KBM-7 (cell line): ENCODE measurements around the gene GSTM4.

Experiments
- DNase-seq: peaks from one replicate; pipeline ENCODE4 v3.0.0-alpha.2; 2015
- in situ Hi-C: fragments of 300-500 bp; cut with MboI; formaldehyde crosslinking; loops from 2 replicates; pipeline ENCODE4 v1.14.3; 2020; ENCODE audit warnings: low sequenced_read_pairs, low pct_unique_long_range_greater_than_20kb, mixed read lengths

Gene GSTM4

GRCh38 chr1:109634771-109635750 is 20.8 kb upstream of the GSTM4 start:
- DNase-seq = no peak
- in situ Hi-C loops = loop anchor here (10.0 to 25.0 kb wide), 2 partner anchors 90 to 352 kb away; partner anchors contain the start of genes AHCYL1 and GNAI3

- in situ Hi-C loops = loop anchor here (10.0 to 25.0 kb wide), 2 partner anchors 91 to 351 kb away; partner anchors contain the start of genes AHCYL1 and GNAI3
- DNase-seq = no peak
Observed at GRCh38 chr1:109635862-109636200, 20.1 kb upstream of the GSTM4 start.

GRCh38 chr1:109636201-109636952 is 19.5 kb upstream of the GSTM4 start:
- in situ Hi-C loops = loop anchor here (10.0 to 25.0 kb wide), 2 partner anchors 92 to 351 kb away; partner anchors contain the start of genes AHCYL1 and GNAI3
- no peak for DNase-seq

- DNase-seq = no peak
- in situ Hi-C loops = loop anchor here (10.0 to 25.0 kb wide), 2 partner anchors 93 to 350 kb away; partner anchors contain the start of genes AHCYL1 and GNAI3
Observed at GRCh38 chr1:109637446-109637845, 18.5 kb upstream of the GSTM4 start.

- no peak for DNase-seq
Observed at GRCh38 chr1:109639063-109639840, 16.6 kb upstream of the GSTM4 start.

GRCh38 chr1:109639841-109640184 is 16.1 kb upstream of the GSTM4 start:
- DNase-seq = no peak
- in situ Hi-C loops = loop anchor here (10.0 to 25.0 kb wide), 2 partner anchors 95 to 347 kb away; partner anchors contain the start of genes AHCYL1 and GNAI3

More at GRCh38 chr1:109639063-109639840, 16.6 kb upstream of the GSTM4 start:
- in situ Hi-C loops = loop anchor here (10.0 to 25.0 kb wide), 2 partner anchors 94 to 348 kb away; partner anchors contain the start of genes AHCYL1 and GNAI3

- in situ Hi-C loops = loop anchor here (25.0 kb wide), 1 partner anchor 347 kb away; the partner anchor contains the start of gene AHCYL1
- DNase-seq = peak; percentile 78
Observed at GRCh38 chr1:109640285-109640865, 15.5 kb upstream of the GSTM4 start.

- in situ Hi-C loops = loop anchor here (25.0 kb wide), 1 partner anchor 346 kb away; the partner anchor contains the start of gene AHCYL1
Observed at GRCh38 chr1:109641078-109641740, 14.7 kb upstream of the GSTM4 start.

GRCh38 chr1:109641861-109642260 is 14.0 kb upstream of the GSTM4 start:
- DNase-seq = no peak
- in situ Hi-C loops = loop anchor here (25.0 kb wide), 1 partner anchor 345 kb away; the partner anchor contains the start of gene AHCYL1

More at GRCh38 chr1:109641078-109641740, 14.7 kb upstream of the GSTM4 start:
- no peak for DNase-seq

- in situ Hi-C loops = loop anchor here (25.0 kb wide), 1 partner anchor 345 kb away; the partner anchor contains the start of gene AHCYL1
Observed at GRCh38 chr1:109642626-109643025, 13.3 kb upstream of the GSTM4 start.

GRCh38 chr1:109643385-109644230 is 12.3 kb upstream of the GSTM4 start:
- DNase-seq = peak; percentile 82
- in situ Hi-C loops = loop anchor here (25.0 kb wide), 1 partner anchor 344 kb away; the partner anchor contains the start of gene AHCYL1

More at GRCh38 chr1:109642626-109643025, 13.3 kb upstream of the GSTM4 start:
- no peak for DNase-seq

- DNase-seq = no peak
- in situ Hi-C loops = loop anchor here (25.0 kb wide), 1 partner anchor 343 kb away; the partner anchor contains the start of gene AHCYL1
Observed at GRCh38 chr1:109644670-109645069, 11.2 kb upstream of the GSTM4 start.

GRCh38 chr1:109649491-109649914 is 6.4 kb upstream of the GSTM4 start:
- no peak for DNase-seq
- in situ Hi-C loops = loop anchor here (25.0 kb wide), 1 partner anchor 338 kb away; the partner anchor contains the start of gene AHCYL1

GRCh38 chr1:109650609-109651008 is 5.3 kb upstream of the GSTM4 start:
- DNase-seq = no peak
- in situ Hi-C loops = loop anchor here (25.0 kb wide), 1 partner anchor 112 kb away; the partner anchor contains the start of gene EPS8L3

GRCh38 chr1:109652402-109652801 is 3.5 kb upstream of the GSTM4 start:
- in situ Hi-C loops = loop anchor here (25.0 kb wide), 1 partner anchor 110 kb away; the partner anchor contains the start of gene EPS8L3
- DNase-seq = no peak

- in situ Hi-C loops = loop anchor here (25.0 kb wide), 1 partner anchor 109 kb away; the partner anchor contains the start of gene EPS8L3
- no peak for DNase-seq
Observed at GRCh38 chr1:109653306-109653705, 2.6 kb upstream of the GSTM4 start.
